HG03025 (cell line): ENCODE data around the gene NLRC5.
"Not testable (repeated sequence)": the region's sequence is repeated elsewhere in the genome, so short reads cannot be mapped to it uniquely, and the experiment has no call there.

Experiments used
- ATAC-seq: cut with Tn5 transposase; IDR thresholded peaks from one replicate; pipeline ENCODE4 v1.9.1; 2021; ENCODE audit warnings: mild to moderate bottlenecking, moderate library complexity; ENCODE audit not compliant: unreplicated experiment, low FRiP score

The NLRC5 gene

DNA sequence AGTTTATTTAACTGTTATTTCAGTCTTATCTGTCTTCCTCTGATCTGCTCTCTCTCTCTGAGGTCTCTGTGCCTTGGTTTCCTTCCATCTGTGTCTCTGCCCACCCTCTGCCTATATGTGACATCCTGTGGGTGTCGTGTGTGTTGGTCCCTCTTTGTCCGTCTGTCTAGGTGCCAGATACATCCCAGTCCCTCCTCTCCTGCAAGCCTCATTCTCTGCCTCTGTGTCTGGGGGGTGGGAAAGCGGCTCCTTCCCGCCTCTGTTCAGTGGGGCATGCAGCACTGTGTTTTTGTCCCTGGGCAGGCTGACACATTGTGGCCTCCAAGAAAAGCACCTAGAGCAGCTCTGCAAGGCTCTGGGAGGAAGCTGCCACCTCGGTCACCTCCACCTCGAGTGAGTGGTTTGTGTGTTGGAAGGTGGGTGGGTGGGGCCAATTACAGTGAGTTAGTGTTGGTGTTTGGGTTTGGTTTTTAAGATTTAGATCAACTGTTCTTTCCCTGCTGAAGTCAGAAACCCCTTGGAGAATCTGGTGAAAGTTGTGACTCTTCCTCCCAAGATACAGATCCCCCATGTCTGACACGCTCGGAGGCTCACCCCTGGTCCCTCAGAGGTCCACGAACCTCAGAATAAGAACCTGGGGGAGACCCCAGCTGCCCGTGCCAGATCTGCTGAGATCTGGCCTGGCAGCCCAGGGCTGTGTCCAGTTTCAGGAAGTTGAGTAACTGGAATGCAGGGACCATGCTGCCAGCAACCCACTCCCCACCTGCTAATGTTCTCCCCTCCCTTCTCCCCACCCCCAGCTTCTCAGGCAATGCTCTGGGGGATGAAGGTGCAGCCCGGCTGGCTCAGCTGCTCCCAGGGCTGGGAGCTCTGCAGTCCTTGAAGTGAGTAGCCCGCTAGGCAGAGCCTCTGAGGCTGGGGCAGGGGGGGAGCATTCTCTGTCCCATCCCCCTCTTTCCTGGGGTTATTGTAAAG, 52.1 kb downstream of the NLRC5 start:
- ATAC-seq = peak; percentile 27

DNA sequence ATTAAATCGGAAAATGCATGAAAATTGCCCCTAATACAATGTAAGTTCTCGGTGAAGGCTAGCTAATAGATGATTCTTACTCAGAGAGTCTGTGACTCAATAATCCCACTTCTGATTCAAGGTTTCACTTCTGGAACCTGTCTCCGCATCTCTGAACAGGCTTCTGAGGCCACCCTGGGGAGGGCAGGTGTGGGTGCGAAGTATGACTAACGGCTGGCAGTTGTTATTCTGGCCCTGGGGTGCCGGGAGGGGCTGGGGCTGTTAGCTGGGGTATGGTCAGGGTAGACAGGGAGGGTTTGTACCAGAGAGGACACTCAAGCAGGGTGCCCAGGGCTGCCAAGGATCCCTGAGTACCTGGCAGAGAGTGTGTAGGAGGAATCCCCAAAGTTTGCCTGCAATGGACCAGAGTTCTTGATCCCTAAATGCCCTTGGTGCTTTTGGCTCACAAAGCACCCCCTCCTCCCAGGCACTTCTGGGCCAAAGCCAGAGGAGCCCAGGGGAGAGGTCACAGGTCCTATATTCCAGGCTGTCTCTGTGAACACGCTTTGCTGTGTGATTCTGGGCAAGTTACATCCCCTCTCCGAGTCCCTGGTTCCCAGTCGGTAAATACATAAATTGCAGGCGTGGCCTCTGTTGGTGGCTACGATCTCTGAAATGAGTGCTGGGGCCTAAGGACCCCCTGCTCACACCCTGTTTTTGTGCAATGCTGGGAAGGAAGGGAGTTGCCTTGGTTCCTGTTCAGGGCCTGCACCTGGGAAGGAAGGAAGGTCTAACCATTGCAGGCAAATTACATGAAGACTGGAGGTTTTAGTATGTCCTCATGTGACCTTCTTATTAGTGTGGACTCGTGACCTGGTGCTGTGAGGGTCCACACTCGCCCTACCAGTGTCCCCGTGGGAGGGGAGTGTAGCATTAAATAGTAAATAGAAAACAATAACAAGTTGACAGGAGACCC, 53.1 kb downstream of the NLRC5 start:
- ATAC-seq = peak; percentile 63

DNA sequence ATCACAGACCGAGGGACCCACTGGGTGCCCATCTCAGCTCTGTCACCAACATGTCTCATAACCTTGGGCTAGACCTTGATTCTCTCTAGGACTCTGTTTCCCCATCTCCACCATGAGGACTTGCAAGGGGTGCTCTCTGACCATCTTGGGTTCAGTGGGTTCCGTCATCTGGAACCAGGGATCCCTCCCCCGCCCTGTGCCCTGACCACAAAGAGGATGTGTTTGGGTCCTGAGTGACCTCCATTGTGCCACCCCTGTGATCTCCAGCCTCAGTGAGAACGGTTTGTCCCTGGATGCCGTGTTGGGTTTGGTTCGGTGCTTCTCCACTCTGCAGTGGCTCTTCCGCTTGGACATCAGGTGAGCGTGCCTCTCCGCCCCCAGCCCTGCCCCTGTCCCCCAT, 53.9 kb downstream of the NLRC5 start:
- ATAC-seq = no peak

DNA sequence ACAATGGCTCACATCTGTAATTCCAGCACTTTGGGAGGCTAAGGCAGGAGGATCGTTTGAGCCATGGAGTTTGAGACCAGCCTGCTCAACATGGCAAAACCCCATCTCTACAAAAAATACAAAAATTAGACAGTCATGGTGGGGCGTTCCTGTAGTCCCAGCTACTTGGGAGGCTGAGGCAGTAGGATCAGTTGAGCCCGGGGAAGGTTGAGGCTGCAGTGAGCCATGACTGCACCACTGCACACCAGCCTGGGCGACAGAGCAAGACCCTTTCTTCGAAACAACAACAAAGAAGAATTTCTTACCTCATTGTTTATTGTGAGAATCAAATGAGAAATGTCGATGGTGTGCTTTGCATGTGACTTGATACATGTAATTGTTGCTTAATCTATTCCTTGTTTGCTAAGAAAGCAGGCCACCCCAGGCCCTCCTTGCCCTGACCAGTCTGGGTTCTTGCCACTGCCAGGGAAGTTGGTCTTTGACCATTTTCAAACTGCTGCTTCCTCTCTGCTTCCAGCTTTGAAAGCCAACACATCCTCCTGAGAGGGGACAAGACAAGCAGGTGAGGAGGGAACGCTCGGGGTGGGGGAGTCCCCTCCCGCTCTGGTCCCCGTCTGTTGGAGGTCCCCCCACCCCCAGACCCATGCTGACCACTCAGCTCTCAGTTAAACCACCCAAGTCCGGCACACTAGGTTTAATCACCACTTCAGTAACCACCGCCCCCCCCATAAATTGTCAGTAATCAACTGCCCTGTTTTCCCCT, 55.8 kb downstream of the NLRC5 start:
- no peak for ATAC-seq

DNA sequence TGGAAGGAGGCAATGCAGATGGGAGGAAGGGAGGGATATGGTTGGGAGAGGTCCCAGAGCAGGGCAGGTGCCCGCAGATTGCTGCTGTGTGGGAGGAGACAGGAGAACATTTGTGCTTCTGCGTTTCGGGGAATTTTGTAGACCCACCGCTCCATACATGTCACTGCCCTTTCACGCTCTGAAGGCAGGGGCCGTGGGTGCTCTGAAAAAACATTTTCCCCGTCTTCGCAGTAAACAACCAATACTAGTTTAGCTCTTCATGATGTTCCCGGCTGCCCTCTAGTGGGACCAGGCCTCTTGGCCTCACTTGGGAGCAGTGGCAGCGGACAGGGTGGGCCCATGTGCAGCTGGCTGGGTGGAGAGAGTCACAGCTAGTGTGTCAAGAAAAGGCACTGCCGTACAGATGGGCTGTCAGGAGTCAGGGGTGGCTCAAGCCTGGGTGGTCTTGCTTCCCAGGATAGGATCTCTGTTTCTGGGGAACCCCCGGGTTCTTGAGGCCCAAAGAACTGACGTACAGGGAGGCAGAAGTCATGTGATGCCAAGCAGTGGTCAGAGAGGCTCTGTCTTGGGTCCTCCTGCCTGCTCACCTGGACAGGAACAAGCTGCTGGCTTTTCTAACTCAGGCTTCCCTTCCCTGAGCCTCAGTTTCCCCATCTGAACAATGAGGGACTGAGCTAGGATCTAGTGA, 56.5 kb downstream of the NLRC5 start:
- no peak for ATAC-seq

DNA sequence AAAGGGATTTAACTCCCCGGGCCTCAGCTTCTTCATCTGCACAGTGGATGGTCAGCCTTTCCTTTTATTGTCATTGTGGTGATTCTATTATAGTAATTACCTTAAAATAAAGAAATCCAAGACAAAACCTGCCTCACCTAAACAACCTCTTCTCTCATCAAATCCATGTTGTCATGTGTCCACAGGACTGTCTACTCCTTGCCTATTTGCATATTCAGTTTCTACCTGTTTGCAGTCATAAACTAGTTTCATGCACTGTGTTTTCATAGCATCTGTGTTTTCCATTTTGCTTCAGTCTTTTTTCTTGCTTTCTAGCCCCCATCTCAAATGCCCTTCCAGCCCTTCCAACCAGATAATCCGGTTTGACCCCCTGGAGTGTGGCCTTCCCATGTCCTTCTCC, 58.7 kb downstream of the NLRC5 start:
- ATAC-seq = no peak

DNA sequence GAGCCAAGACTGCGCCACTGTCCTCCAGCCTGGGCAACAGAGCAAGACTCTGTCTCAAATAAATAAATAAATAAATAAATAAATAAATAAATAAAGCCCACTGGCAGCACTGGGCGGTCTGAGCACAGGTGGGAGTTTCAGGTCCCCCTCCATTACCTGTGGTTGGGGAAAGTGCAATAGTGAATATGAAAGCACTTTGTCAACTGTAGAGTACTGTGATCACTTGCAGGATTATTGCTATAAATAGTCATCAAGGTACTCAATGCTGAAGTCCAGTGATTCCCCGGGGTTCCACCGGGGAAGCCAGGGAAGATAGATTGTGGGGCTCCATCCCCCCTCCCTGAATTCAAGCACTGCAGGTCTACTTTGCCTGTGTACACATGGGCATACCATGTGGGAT, 60.3 kb downstream of the NLRC5 start:
- ATAC-seq = no peak

DNA sequence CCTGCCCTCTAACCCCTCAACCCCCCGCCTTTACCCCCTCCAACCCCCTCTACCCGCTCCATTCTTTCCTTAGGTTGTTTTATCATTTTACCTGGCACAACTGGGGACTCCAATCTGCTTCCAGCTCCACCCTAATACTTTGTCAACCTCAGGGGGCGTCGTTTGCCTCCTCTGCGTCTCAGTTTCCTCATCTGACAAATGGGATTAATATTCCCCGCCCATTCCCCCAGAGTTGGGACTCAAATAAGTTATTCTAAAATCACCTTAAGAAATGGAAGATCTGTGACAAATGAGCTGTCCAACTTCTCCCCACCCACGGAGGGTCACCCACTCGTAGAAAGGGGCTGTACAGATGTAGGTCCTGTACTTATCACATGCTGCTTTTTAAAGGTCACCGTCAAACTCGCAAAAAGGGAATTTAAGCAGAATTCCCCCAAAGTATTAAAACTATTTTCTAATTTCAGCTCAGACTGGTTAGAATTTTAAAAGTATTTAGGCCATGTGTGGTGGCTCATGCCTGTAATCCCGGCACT, 62.4 kb downstream of the NLRC5 start:
- ATAC-seq = no peak

DNA sequence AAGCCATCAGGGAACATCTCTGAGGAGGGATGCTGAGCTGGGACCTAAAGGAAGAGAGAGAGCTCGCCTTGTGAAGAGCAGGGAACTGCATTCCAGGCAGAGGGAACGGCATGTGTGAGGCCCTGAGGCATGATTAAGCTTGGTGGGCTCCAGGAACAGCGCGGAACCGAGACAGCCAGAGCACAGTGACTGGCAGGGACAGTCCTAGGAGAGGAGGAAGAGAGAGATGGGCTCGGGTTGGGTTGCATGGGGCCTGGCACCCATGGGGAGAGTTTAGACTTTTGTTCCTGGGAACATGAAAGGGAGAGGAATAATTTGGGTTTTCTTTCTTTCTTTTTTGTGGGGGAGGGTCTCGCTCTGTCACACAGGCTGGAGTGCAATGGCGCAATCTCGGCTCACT, 63.8 kb downstream of the NLRC5 start:
- no peak for ATAC-seq

DNA sequence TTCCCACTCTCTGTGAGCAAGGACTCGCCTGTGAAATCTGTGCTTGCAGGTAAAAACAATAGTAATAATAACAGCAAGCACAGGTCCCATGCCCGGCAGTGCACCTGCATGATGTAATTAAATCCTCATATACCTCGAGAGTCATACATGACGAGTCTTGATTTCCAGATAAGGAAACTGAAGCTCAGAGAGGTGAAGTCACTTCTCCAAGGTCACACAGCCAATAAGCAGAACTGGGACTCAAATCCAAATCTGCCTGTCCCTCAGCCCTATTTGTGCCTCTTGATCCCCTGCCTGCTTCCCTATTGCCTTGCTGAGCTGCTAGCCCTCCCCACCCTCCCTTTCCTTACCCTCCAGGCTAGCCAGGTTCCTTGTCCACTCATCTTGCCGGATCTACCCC, 65.0 kb downstream of the NLRC5 start:
- ATAC-seq = no peak

DNA sequence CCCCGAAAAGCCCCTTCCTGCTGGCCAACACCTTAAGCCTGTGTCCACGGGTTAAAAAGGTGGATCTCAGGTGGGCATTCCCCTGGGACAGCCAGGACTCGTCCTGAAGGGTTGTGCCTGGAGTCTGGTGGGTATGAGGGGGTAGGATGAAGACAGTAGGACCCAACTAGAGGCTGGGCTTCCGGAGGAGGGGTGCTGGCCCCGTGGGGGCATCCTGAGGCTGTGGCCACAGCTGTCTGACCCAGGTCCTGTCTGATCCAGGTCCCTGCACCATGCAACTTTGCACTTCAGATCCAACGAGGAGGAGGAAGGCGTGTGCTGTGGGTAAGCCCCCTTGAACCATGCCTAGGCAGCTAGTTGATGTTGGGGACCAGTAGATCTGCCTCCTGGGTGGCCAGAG, 65.4 kb downstream of the NLRC5 start:
- ATAC-seq = no peak

DNA sequence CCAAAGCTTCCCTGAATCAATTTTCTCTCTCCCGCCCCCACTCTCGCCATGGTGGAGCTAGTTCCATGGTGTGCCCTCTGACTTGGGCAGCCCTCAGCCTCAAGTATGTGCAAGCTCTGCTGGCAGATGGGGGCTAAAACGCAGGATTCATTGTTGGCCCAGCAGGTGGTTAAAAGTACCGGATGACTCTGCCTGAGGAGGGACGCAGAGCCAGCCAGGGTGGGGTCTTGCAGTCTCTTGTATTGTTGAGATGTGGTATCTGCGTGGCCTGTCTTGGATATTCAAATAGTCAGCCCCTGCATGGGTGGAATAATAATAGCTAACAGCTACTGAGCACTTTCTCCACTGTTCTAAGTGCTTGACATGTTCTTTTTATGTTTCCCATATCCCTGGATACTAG, 66.3 kb downstream of the NLRC5 start:
- no peak for ATAC-seq

DNA sequence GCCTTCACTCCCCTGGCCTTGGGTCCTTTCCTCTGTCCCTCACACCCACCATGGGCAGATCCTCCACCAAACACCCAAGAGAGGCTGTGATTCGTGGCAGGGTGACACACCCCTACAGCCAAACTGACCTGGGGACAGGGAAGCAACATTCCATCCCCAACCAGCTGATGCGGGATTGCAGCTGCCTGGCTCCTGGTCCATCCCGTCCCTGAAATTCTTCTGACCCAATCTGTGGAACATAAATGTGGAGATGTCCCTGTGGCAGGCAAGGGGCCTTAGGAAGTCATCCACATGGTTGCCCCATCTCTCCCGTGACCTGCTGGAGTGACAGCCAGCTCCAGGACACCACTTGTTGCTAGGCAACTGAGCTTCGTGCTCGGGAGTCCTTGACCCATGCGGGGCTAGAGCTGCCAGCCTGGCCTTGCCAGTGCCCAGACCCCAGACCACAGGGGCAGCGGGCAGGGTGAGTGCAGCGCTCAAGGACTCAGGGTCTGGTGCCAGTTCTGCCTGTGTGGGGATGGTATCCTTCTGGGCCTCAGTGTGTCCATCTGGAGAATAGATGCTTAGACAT, 69.0 kb downstream of the NLRC5 start:
- no peak for ATAC-seq

DNA sequence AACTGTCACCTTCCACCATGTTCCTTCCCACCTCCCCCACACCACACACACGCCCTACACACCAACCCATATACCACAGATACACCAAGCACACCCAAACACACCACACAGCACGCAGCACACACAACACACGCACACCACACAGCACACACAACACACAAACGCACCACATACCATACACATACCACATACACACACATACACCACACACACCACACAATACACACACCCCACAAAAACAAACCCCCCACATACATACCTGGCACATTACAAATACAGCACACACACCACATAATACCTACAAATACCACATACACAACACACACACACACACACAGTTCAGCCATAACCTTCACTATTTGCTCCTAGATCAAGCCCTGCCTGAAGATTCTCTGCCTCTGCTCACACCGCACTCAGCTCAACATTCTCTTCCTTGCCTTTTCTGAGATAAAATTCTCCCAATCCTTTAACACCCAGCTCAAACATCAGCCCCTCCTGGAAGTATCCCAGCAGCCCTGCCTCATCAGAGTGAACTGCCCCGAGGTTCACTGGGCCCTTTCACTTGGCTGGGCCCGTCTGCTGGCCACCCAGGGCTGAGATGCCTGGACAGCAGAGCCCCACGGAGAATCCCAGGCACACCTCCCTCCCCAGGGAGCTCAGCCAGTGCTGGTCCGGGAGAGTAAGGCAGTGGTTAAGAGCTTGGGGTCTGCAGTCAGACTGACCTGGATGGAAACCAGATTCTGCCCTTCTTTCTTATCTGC, 71.1 kb downstream of the NLRC5 start:
- no peak for ATAC-seq

DNA sequence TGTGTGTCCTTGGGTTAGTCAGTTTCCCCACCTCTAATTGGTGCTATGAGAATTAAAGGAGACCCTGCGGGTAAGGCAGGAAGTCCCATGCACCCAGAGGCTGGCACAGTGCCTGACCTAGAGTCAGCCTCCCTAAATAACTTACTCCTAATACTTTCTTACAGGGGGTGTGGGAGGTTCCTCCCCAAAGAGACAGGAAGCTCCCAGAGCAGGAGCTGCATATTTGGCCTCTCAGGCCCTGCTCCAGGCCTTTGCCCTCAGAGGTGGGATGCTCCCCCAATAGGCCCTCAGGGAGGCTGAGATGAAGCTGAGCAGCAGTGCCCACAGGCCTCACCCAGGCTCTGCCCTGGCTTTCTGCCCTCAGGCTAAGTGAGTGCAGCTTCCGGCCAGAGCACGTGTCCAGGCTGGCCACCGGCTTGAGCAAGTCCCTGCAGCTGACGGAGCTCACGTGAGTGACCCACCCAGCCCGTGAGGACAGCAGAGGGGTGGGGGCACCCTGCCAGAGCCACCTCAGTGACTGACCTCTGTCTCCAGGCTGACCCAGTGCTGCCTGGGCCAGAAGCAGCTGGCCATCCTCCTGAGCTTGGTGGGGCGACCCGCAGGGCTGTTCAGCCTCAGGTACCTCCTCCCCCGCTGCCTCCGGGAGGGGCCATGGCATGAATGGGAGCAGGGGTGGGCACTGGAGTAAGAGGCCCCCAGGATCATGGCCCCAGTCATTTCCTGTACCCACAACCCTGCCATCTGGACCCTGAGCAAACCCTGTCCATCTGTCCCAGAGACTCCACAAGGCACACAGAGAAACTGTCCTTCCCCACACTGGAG, 71.9 kb downstream of the NLRC5 start:
- ATAC-seq = no peak

DNA sequence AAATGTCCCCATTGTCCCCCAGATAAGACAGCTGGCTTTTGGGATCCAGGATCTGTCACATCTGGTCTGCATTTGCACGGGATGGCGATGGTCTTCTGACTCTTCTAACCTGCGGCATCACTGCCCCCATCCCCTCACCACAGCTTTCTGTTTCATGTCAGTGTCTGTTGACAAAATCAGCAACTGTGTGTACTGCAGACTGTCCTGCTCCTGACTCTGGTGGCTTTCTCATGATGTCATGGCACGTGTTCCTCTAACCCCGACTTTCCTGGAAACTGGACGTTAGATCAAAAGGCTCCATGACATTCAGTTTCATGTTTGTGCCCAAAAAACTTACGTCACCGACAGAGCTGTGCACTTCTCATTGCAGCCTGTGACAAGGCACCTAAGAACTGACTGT, 73.0 kb downstream of the NLRC5 start:
- no peak for ATAC-seq

DNA sequence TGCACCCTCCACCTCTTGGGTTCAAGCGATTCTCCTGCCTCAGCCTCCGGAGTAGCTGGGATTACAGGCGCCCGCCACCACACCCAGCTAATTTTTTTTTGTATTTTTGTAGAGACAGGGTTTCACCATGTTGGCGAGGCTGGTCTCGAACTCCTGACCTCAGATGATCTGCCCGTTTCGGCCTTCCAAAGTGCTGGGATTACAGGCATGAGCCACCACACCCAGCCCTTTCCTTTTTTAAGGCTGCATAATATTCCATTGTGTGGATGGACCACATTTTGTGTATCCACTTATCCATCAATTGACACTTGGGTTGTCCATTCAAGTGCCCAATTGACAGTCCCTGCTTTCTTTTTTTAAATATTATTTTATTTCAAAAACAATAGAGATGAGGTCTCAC, 73.8 kb downstream of the NLRC5 start:
- ATAC-seq = not testable (repeated sequence)

DNA sequence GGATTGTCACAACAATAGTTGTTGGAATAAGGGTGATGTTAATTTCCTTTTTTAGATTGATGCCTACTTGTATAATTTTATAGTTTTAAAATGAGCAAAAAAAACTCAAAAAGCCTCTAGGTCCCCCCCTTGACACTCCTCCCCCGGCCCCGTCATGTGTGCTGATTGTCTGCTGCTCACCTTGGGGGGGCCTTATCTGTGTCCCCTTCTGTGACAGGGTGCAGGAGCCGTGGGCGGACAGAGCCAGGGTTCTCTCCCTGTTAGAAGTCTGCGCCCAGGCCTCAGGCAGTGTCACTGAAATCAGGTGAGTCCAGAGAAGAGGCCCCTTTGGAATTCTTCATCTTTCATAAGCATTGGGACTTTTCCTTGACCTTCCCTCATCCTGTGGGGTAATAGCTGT, 75.6 kb downstream of the NLRC5 start:
- no peak for ATAC-seq
